PFSK-1 (cell line): ENCODE results near the gene USP9Y.

Experiments
- POLR2AphosphoS5 ChIP-seq: IDR thresholded peaks from 2 replicates; pipeline ENCODE4 v1.6.1; 2012; ENCODE audit warnings: low read depth, mild to moderate bottlenecking, control low read depth, low read length, moderate library complexity
- REST ChIP-seq, 2 experiments: IDR thresholded peaks; 2 replicates each; pipeline versions ENCODE4 v1.6.1 to v1.8.0; 2011 to 2012; ENCODE audit warnings: low read depth in 2 of 2, low read length in 2 of 2, control low read depth in 1 of 2, inconsistent platforms in 1 of 2, mild to moderate bottlenecking in 1 of 2, moderate library complexity in 1 of 2; ENCODE audit not compliant: insufficient read depth in 1 of 2
- SIN3A ChIP-seq: IDR thresholded peaks from 2 replicates; pipeline ENCODE4 v1.6.1; 2012; ENCODE audit warnings: mild to moderate bottlenecking, low read length, moderate library complexity, borderline replicate concordance; ENCODE audit not compliant: insufficient read depth
- TAF1 ChIP-seq: IDR thresholded peaks from 2 replicates; pipeline ENCODE4 v1.6.1; 2012; ENCODE audit warnings: low read length, control low read depth, borderline replicate concordance; ENCODE audit not compliant: insufficient read depth

GRCh38 chrY:12809034-12809433 lies 108.0 kb downstream of the USP9Y start:
- TF ChIP-seq TAF1 (no peak), POLR2AphosphoS5 (no peak), SIN3A (no peak), REST (IDR thresholded peaks at IDR 0.05; ENCODE audit: insufficient read depth in 1 of 2, low read depth in 2 of 2, low read length in 2 of 2) (no peak)
